GM13976 (cell line): ENCODE measurements around the gene KRTAP9-4.
"Not testable (repeated sequence)": the region's sequence is repeated elsewhere in the genome, so short reads cannot be mapped to it uniquely, and the experiment has no call there.

Source experiments
- DNase-seq: peaks from one replicate; pipeline ENCODE4 v3.0.0; 2012; ENCODE audit warnings: low spot score
- CTCF ChIP-seq: IDR thresholded peaks from 2 replicates; pipeline ENCODE4 v1.5.1; 2012; ENCODE audit warnings: borderline replicate concordance, mild to moderate bottlenecking; ENCODE audit not compliant: insufficient read depth; ENCODE audit errors: extremely low read depth, missing control alignments, control extremely low read depth
- in situ Hi-C: fragments of 300-500 bp; cut with MboI; formaldehyde crosslinking; loops from one replicate; pipeline ENCODE4 v1.12.0; 2022; ENCODE audit warnings: low sequenced_read_pairs, mixed read lengths, inconsistent platforms; ENCODE audit not compliant: unreplicated experiment

The KRTAP9-4 gene

GRCh38 chr17:41256291-41256685 lies 6.8 kb downstream of the KRTAP9-4 start:
- peak; percentile 0 for DNase-seq
- in situ Hi-C loops = no loop called here
- TF ChIP-seq CTCF = no peak

- in situ Hi-C loops = no loop called here
- no peak for DNase-seq
- TF ChIP-seq CTCF = no peak
These were observed 8.9 kb downstream of the KRTAP9-4 start for GRCh38 chr17:41258406-41258805.

- no peak for TF ChIP-seq CTCF
- DNase-seq = peak; percentile 1
- in situ Hi-C loops = no loop called here
These were observed 13.7 kb downstream of the KRTAP9-4 start for GRCh38 chr17:41263212-41263611.

GRCh38 chr17:41264599-41264998 lies 15.1 kb downstream of the KRTAP9-4 start:
- no peak for TF ChIP-seq CTCF
- in situ Hi-C loops = no loop called here
- DNase-seq = peak; percentile 0

GRCh38 chr17:41265078-41265477 lies 15.6 kb downstream of the KRTAP9-4 start, which contains the start of gene KRTAP9-6:
Gene KRTAP9-6, plus strand, starts transcription at chr17:41265378. Its CDS starts 0 bp downstream, at chr17:41265378.
- in situ Hi-C loops = no loop called here
- TF ChIP-seq CTCF = no peak
- no peak for DNase-seq

- no peak for TF ChIP-seq CTCF
- DNase-seq = no peak
- in situ Hi-C loops = no loop called here
These were observed 18.2 kb downstream of the KRTAP9-4 start for GRCh38 chr17:41267711-41268110.

- in situ Hi-C loops, DNase-seq: not testable (repeated sequence)
These were observed 21.8 kb downstream of the KRTAP9-4 start for GRCh38 chr17:41271323-41271722.
